ENCODE measurements around the gene STAC. TPM values are rescaled to one million over a fixed set of nuclear protein-coding genes. Genes with fewer than 3 reads are reported as not detected.

Gene STAC
- total and polyA plus RNA-seq, 4 donors, result 0.21 to 0.56 (median 0.39) TPM

DNA sequence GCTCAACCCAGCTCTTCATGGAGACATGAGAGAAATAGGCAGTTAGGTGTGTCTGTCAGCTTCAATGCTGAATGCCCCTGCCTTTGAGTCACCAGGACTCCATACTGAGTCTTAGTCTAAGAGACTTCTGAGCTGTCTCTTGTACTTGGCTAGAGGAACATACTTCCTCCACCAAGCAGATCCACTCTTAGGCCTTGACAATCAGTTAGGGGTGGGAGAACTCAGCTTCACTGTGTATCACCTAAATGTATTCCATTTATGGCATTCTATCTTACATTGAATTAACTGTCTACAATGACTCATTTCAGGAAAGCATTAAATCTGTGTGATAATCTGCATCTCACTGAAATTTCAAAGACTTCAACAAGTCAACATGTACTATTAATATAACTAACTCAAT lies 66.0 kb downstream of the STAC start:
- Histone ChIP-seq H3K27me3 (ENCODE audit: control insufficient read depth in 4 of 4, insufficient read depth in 4 of 4, low read length in 3 of 4) (no peaks in the 10 kb centered on the region), H3K9me3 (ENCODE audit: control insufficient read depth in 4 of 4, low read length in 3 of 4) (no peaks in the 10 kb centered on the region), H3K27ac (ENCODE audit: low read depth in 1 of 2, low read length in 2 of 2) (no peak overlapping the region), H3K36me3 (ENCODE audit: control insufficient read depth in 4 of 4, insufficient read depth in 3 of 4, low read depth in 1 of 4, low read length in 3 of 4) (no peaks in the 10 kb centered on the region), H3K4me3 (ENCODE audit: low read depth in 1 of 3, low read length in 3 of 3) (no peak overlapping the region), H3K9ac (ENCODE audit: low read depth in 1 of 2, low read length in 2 of 2) (no peak overlapping the region), H3K4me1 (ENCODE audit: control insufficient read depth in 4 of 4, insufficient read depth in 4 of 4, low read length in 3 of 4) (no peaks in the 10 kb centered on the region)
- DNase-seq (ENCODE audit: low spot score), result no peak
- TF ChIP-seq, protein P1, sequence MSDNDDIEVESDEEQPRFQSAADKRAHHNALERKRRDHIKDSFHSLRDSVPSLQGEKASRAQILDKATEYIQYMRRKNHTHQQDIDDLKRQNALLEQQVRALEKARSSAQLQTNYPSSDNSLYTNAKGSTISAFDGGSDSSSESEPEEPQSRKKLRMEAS (IDR thresholded peaks at IDR 0.05), result no peak
- TF ChIP-seq, protein P2, sequence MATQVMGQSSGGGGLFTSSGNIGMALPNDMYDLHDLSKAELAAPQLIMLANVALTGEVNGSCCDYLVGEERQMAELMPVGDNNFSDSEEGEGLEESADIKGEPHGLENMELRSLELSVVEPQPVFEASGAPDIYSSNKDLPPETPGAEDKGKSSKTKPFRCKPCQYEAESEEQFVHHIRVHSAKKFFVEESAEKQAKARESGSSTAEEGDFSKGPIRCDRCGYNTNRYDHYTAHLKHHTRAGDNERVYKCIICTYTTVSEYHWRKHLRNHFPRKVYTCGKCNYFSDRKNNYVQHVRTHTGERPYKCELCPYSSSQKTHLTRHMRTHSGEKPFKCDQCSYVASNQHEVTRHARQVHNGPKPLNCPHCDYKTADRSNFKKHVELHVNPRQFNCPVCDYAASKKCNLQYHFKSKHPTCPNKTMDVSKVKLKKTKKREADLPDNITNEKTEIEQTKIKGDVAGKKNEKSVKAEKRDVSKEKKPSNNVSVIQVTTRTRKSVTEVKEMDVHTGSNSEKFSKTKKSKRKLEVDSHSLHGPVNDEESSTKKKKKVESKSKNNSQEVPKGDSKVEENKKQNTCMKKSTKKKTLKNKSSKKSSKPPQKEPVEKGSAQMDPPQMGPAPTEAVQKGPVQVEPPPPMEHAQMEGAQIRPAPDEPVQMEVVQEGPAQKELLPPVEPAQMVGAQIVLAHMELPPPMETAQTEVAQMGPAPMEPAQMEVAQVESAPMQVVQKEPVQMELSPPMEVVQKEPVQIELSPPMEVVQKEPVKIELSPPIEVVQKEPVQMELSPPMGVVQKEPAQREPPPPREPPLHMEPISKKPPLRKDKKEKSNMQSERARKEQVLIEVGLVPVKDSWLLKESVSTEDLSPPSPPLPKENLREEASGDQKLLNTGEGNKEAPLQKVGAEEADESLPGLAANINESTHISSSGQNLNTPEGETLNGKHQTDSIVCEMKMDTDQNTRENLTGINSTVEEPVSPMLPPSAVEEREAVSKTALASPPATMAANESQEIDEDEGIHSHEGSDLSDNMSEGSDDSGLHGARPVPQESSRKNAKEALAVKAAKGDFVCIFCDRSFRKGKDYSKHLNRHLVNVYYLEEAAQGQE (IDR thresholded peaks at IDR 0.05), result no peak
- no peak for TF ChIP-seq RAD21 (IDR thresholded peaks at IDR 0.05)
- TF ChIP-seq SP1 (IDR thresholded peaks at IDR 0.05), result no peak
- TF ChIP-seq NR2F2 (IDR thresholded peaks at IDR 0.05), result no peak
- no peak for TF ChIP-seq HNF4G (IDR thresholded peaks at IDR 0.05)
- TF ChIP-seq RXRA (IDR thresholded peaks at IDR 0.05), result no peak

DNA sequence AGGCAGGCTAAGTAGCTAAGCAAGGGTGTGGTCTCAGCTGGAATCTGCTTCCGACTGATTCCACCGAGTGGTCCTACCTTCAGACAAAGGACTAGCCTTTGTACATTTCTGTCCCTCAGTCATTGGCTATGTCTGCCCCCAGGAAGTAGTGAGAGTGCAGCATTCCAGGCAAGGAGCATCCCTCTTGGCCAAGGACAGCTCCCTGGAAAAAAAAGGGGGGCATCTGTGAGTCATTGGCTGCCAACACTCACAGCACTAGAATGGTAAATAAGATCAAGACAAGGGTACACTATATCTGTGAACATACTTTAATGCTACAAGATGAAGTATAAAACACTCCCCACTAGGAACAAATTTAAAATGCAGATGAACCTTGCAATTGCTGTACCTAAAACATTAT lies 66.8 kb downstream of the STAC start:
- H3K9ac ChIP-seq (ENCODE audit: low read depth in 1 of 2, low read length in 2 of 2), result no peak overlapping the region
- DNase-seq (ENCODE audit: low spot score), result no peak
- no peak for TF ChIP-seq NR2F2 (IDR thresholded peaks at IDR 0.05)
- TF ChIP-seq, protein P3, sequence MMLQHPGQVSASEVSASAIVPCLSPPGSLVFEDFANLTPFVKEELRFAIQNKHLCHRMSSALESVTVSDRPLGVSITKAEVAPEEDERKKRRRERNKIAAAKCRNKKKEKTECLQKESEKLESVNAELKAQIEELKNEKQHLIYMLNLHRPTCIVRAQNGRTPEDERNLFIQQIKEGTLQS (IDR thresholded peaks at IDR 0.05), result no peak
- no peak for TF ChIP-seq GABPA (IDR thresholded peaks at IDR 0.05 in 1 of 2, conservative IDR thresholded peaks at IDR 0.05 in 1 of 2)
- TF ChIP-seq SP1 (IDR thresholded peaks at IDR 0.05), result no peak
- no peak for TF ChIP-seq FOXA2 (IDR thresholded peaks at IDR 0.05)
- TF ChIP-seq HNF4G (IDR thresholded peaks at IDR 0.05), result no peak
- TF ChIP-seq RAD21 (IDR thresholded peaks at IDR 0.05), result no peak
- TF ChIP-seq, protein P2 (IDR thresholded peaks at IDR 0.05), result no peak
- no peak for TF ChIP-seq YY1 (IDR thresholded peaks at IDR 0.05)
- no peak for TF ChIP-seq RXRA (IDR thresholded peaks at IDR 0.05)
- TF ChIP-seq JUND (IDR thresholded peaks at IDR 0.05), result no peak
- no peak for TF ChIP-seq TAF1 (conservative IDR thresholded peaks at IDR 0.05)
- TF ChIP-seq EGR1 (IDR thresholded peaks at IDR 0.05; ENCODE audit: low read depth in 2 of 2), result no peak
- TF ChIP-seq, protein P4, sequence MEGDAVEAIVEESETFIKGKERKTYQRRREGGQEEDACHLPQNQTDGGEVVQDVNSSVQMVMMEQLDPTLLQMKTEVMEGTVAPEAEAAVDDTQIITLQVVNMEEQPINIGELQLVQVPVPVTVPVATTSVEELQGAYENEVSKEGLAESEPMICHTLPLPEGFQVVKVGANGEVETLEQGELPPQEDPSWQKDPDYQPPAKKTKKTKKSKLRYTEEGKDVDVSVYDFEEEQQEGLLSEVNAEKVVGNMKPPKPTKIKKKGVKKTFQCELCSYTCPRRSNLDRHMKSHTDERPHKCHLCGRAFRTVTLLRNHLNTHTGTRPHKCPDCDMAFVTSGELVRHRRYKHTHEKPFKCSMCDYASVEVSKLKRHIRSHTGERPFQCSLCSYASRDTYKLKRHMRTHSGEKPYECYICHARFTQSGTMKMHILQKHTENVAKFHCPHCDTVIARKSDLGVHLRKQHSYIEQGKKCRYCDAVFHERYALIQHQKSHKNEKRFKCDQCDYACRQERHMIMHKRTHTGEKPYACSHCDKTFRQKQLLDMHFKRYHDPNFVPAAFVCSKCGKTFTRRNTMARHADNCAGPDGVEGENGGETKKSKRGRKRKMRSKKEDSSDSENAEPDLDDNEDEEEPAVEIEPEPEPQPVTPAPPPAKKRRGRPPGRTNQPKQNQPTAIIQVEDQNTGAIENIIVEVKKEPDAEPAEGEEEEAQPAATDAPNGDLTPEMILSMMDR (IDR thresholded peaks at IDR 0.05; ENCODE audit: low read depth, low read length, missing input control), result no peak
- TF ChIP-seq, protein P1 (IDR thresholded peaks at IDR 0.05), result no peak
- TF ChIP-seq HNF4A (conservative IDR thresholded peaks at IDR 0.05), result no peak
- H3K9me3 ChIP-seq (ENCODE audit: control insufficient read depth in 4 of 4, low read length in 3 of 4), result no peaks in the 10 kb centered on the region
- H3K27ac ChIP-seq (ENCODE audit: low read depth in 1 of 2, low read length in 2 of 2), result no peak overlapping the region
- WGBS, result 59% methylated on average over 2 of the region's 2 CpGs
- H3K36me3 ChIP-seq (ENCODE audit: control insufficient read depth in 4 of 4, insufficient read depth in 3 of 4, low read depth in 1 of 4, low read length in 3 of 4), result no peaks in the 10 kb centered on the region
- no peaks in the 10 kb centered on the region for H3K4me1 ChIP-seq (ENCODE audit: control insufficient read depth in 4 of 4, insufficient read depth in 4 of 4, low read length in 3 of 4)
- no peak overlapping the region for H3K4me3 ChIP-seq (ENCODE audit: low read depth in 1 of 3, low read length in 3 of 3)
- H3K27me3 ChIP-seq (ENCODE audit: control insufficient read depth in 4 of 4, insufficient read depth in 4 of 4, low read length in 3 of 4), result no peaks in the 10 kb centered on the region
